HuH-7.5 (cell line): Measurements from ENCODE around the gene KCNAB3.
"Not testable (repeated sequence)": the region's sequence is repeated elsewhere in the genome, so short reads cannot be mapped to it uniquely, and the experiment has no call there.

Experiments used
- DNase-seq: peaks from one replicate; pipeline ENCODE4 v3.0.0; 2011; ENCODE audit warnings: low spot score

Gene KCNAB3

GRCh38 chr17:7929158-7930023 is at the start of gene KCNAB3:
Gene KCNAB3, minus strand, starts transcription at chr17:7929856. Its CDS starts 421 bp downstream, at chr17:7929435.
- DNase-seq = no peak

- DNase-seq = no peak
Observed at GRCh38 chr17:7977805-7978204, 48.1 kb upstream of the KCNAB3 start.

GRCh38 chr17:7977039-7977438 is 47.4 kb upstream of the KCNAB3 start:
- no peak for DNase-seq

- no peak for DNase-seq
Observed at GRCh38 chr17:7974638-7975131, 45.0 kb upstream of the KCNAB3 start.

GRCh38 chr17:7972131-7972785 is 42.6 kb upstream of the KCNAB3 start:
- no peak for DNase-seq

GRCh38 chr17:7971651-7972050 is 42.0 kb upstream of the KCNAB3 start:
- no peak for DNase-seq

- DNase-seq = no peak
Observed at GRCh38 chr17:7969433-7969832, 39.8 kb upstream of the KCNAB3 start.

GRCh38 chr17:7967751-7968150 is 38.1 kb upstream of the KCNAB3 start:
- DNase-seq = no peak

- no peak for DNase-seq
Observed at GRCh38 chr17:7961421-7961820, 31.8 kb upstream of the KCNAB3 start.

GRCh38 chr17:7959503-7960253 is 30.0 kb upstream of the KCNAB3 start:
- no peak for DNase-seq

- DNase-seq = no peak
Observed at GRCh38 chr17:7956228-7956965, 26.7 kb upstream of the KCNAB3 start.

- no peak for DNase-seq
Observed at GRCh38 chr17:7955414-7956227, 26.0 kb upstream of the KCNAB3 start.

GRCh38 chr17:7953266-7953665 is 23.6 kb upstream of the KCNAB3 start:
- DNase-seq = not testable (repeated sequence)

GRCh38 chr17:7951143-7951792 is 21.6 kb upstream of the KCNAB3 start:
- no peak for DNase-seq

GRCh38 chr17:7950578-7950977 is 20.9 kb upstream of the KCNAB3 start:
- no peak for DNase-seq

GRCh38 chr17:7947651-7948050 is 18.0 kb upstream of the KCNAB3 start:
- no peak for DNase-seq

GRCh38 chr17:7946441-7946840 is 16.8 kb upstream of the KCNAB3 start:
- no peak for DNase-seq

GRCh38 chr17:7945651-7946050 is 16.0 kb upstream of the KCNAB3 start:
- DNase-seq = no peak

- no peak for DNase-seq
Observed at GRCh38 chr17:7944326-7944725, 14.7 kb upstream of the KCNAB3 start.

- no peak for DNase-seq
Observed at GRCh38 chr17:7943291-7943690, 13.6 kb upstream of the KCNAB3 start.
